ENCODE data around the gene CEBPB. TPM values are rescaled to one million over a fixed set of nuclear protein-coding genes. Genes with fewer than 3 reads are reported as not detected.

The CEBPB gene
- total RNA-seq, 1 experiment from 2014 or later = 22.6 TPM

DNA sequence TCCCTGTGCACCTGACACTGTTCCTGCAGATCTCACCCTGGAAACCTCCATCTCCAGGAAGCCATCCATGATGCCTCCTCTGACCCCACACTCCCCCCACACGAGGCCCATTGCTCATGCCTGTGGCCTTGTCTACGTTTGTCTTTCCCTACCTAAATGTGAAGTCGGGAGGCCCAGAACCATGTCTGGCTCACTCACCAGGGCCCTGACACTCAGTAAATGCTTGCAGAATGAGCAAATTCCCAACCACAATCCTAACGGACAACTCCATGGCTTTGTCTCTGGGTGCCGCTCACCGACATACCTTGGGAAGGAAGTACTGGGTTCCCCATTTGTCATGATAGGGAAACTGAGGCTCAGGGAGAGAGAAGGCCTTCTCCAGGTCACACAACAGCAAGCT is 44.4 kb upstream of the CEBPB start:
- H3K9me3 ChIP-seq (ENCODE audit: control insufficient read depth, low read depth, low read length) = no peaks in the 10 kb centered on the region
- no CpG with 5 or more reads among the region's 6 CpGs for WGBS (ENCODE audit: extremely low coverage, insufficient read length, low lambda C conversion rate)
- H3K4me1 ChIP-seq (ENCODE audit: insufficient read depth, low read length) = peaks cover 25% of the 10 kb centered on the region; the same call in 1 of the 2 replicates
- no peak overlapping the region for H3K14ac ChIP-seq (ENCODE audit: insufficient read depth, low read length)
- H3K4me3 Mint-ChIP-seq = no peak overlapping the region; a peak in 1 of 5 replicates
- H4K20me1 ChIP-seq (ENCODE audit: control insufficient read depth, insufficient read depth, insufficient read length) = no peaks in the 10 kb centered on the region
- H3K4ac ChIP-seq (ENCODE audit: low read depth, low read length) = no peak overlapping the region; the same call in 1 of the 2 replicates
- peaks cover 42 to 59% of the 10 kb centered on the region in 2 experiments for H3K4me1 Mint-ChIP-seq
- no peak overlapping the region for H2BK15ac ChIP-seq (ENCODE audit: low read depth, low read length)
- H2BK5ac ChIP-seq (ENCODE audit: insufficient read length, low read length) = peak overlapping the region; percentile 10
- H2BK12ac ChIP-seq (ENCODE audit: insufficient read length, low read depth, low read length) = no peak overlapping the region
- H3K9me3 Mint-ChIP-seq = no peaks in the 10 kb centered on the region
- no peak overlapping the region for H3K4me2 ChIP-seq (ENCODE audit: insufficient read depth, insufficient read length, low read length)
- no peak overlapping the region for H4K91ac ChIP-seq (ENCODE audit: insufficient read length, low read depth, low read length)
- TF ChIP-seq, protein P1, sequence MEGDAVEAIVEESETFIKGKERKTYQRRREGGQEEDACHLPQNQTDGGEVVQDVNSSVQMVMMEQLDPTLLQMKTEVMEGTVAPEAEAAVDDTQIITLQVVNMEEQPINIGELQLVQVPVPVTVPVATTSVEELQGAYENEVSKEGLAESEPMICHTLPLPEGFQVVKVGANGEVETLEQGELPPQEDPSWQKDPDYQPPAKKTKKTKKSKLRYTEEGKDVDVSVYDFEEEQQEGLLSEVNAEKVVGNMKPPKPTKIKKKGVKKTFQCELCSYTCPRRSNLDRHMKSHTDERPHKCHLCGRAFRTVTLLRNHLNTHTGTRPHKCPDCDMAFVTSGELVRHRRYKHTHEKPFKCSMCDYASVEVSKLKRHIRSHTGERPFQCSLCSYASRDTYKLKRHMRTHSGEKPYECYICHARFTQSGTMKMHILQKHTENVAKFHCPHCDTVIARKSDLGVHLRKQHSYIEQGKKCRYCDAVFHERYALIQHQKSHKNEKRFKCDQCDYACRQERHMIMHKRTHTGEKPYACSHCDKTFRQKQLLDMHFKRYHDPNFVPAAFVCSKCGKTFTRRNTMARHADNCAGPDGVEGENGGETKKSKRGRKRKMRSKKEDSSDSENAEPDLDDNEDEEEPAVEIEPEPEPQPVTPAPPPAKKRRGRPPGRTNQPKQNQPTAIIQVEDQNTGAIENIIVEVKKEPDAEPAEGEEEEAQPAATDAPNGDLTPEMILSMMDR (conservative IDR thresholded peaks at IDR 0.05) = no peak
- no peak overlapping the region for H2AFZ ChIP-seq (ENCODE audit: low read length)
- peak overlapping the region; percentile 6 to 77 (median 74); a peak in 6 of 7 replicates for H3K27ac Mint-ChIP-seq
- H4K8ac ChIP-seq (replicated peaks; ENCODE audit: insufficient read length, low read depth, low read length) = no peak overlapping the region
- H3K27me3 ChIP-seq (ENCODE audit: insufficient read depth, low read length) = no peaks in the 10 kb centered on the region
- no peaks in the 10 kb centered on the region for H3K27me3 Mint-ChIP-seq (ENCODE audit: low read depth)
- no peak overlapping the region for H3K23ac ChIP-seq (ENCODE audit: insufficient read length, low read depth, low read length)
- no peak overlapping the region for H3K18ac ChIP-seq (ENCODE audit: insufficient read length, low read depth, low read length)
- H3T11ph ChIP-seq (ENCODE audit: low read length) = no peak overlapping the region
- peaks cover 12% of the 10 kb centered on the region; the same call in 1 of the 2 replicates for H3K79me2 ChIP-seq (ENCODE audit: insufficient read depth, low read length)
- H2AK5ac ChIP-seq (ENCODE audit: insufficient read length, low read length) = peak overlapping the region; percentile 18
- no peaks in the 10 kb centered on the region for H3K23me2 ChIP-seq (ENCODE audit: insufficient read length, low read depth, low read length, poor library complexity, severe bottlenecking)
- H3K56ac ChIP-seq (ENCODE audit: insufficient read length, low read depth, low read length) = no peak overlapping the region
- peaks cover 23 to 54% (median 46%) of the 10 kb centered on the region in 3 experiments; a peak in 6 of 7 replicates for H3K36me3 Mint-ChIP-seq (ENCODE audit: insufficient read depth in 1 of 3, low read depth in 3 of 3)
- no peak overlapping the region for H2BK120ac ChIP-seq (ENCODE audit: low read depth, low read length, poor library complexity, severe bottlenecking)
- peak overlapping the region; percentile 23 for H4K5ac ChIP-seq (ENCODE audit: insufficient read length, low read depth, low read length)
- no peak overlapping the region for H3K27ac ChIP-seq (ENCODE audit: insufficient read length, low read depth, low read length)
- no peak for DNase-seq
- no peak overlapping the region for H3K9ac ChIP-seq (ENCODE audit: extremely low read depth, insufficient read length, low read length)
- no peak overlapping the region for H2BK20ac ChIP-seq (ENCODE audit: low read depth, low read length, poor library complexity, severe bottlenecking)
- peaks cover 14% of the 10 kb centered on the region for H3K79me1 ChIP-seq (ENCODE audit: insufficient read depth, low read depth, low read length, poor library complexity, severe bottlenecking)
